Activated T-helper 1 cell treated with anti-CD3 and anti-CD28 coated beads, Interleukin-12 subunit alpha, Interleukin-12 subunit beta, Interleukin-2, Interleukin-4 antibody, amounts not matched to agents 30 ng/mL and 10 ng/mL and 1 ng/mL, durations not matched to agents 14 hours and 24 hours and 36 hours (primary cell): ENCODE measurements around the gene BIRC7. TPM values are rescaled to one million over a fixed set of nuclear protein-coding genes. Genes with fewer than 3 reads are reported as not detected.
"Not testable (repeated sequence)": the region's sequence is repeated elsewhere in the genome, so short reads cannot be mapped to it uniquely, and the experiment has no call there.

Source experiments
- DNase-seq: peaks from one replicate; pipeline ENCODE4 v3.0.0; 2021; ENCODE audit warnings: low spot score
- H3K27ac Mint-ChIP-seq: one replicate; pipeline ENCODE4 v1.8.0; 2021; ENCODE audit warnings: mild to moderate bottlenecking, mixed read lengths
- H3K27me3 Mint-ChIP-seq: one replicate; pipeline ENCODE4 v1.8.0; 2022; ENCODE audit warnings: mild to moderate bottlenecking, moderate library complexity, mixed read lengths; ENCODE audit not compliant: insufficient read depth
- H3K36me3 Mint-ChIP-seq: one replicate; pipeline ENCODE4 v1.8.0; 2021; ENCODE audit warnings: low read depth, mixed read lengths
- H3K4me1 Mint-ChIP-seq: one replicate; pipeline ENCODE4 v1.8.0; 2021; ENCODE audit warnings: low read depth, mixed read lengths
- H3K4me3 Mint-ChIP-seq: one replicate; pipeline ENCODE4 v1.8.0; 2021; ENCODE audit warnings: mild to moderate bottlenecking, moderate library complexity, mixed read lengths
- H3K9me3 Mint-ChIP-seq: one replicate; pipeline ENCODE4 v1.8.0; 2021; ENCODE audit warnings: mixed read lengths
- intact Hi-C: fragments of 100-400 bp; cut with micrococcal nuclease; formaldehyde crosslinking; loops from one replicate; pipeline ENCODE4 v1.15.1; 2024
- total RNA-seq: library from RNA; stranded (reverse); gene quantifications from 2 replicates; pipeline ENCODE4 v1.2.3, GENCODE V29; 2022

BIRC7 gene
- total RNA-seq, 1 donor from 2014 or later: not detected

DNA sequence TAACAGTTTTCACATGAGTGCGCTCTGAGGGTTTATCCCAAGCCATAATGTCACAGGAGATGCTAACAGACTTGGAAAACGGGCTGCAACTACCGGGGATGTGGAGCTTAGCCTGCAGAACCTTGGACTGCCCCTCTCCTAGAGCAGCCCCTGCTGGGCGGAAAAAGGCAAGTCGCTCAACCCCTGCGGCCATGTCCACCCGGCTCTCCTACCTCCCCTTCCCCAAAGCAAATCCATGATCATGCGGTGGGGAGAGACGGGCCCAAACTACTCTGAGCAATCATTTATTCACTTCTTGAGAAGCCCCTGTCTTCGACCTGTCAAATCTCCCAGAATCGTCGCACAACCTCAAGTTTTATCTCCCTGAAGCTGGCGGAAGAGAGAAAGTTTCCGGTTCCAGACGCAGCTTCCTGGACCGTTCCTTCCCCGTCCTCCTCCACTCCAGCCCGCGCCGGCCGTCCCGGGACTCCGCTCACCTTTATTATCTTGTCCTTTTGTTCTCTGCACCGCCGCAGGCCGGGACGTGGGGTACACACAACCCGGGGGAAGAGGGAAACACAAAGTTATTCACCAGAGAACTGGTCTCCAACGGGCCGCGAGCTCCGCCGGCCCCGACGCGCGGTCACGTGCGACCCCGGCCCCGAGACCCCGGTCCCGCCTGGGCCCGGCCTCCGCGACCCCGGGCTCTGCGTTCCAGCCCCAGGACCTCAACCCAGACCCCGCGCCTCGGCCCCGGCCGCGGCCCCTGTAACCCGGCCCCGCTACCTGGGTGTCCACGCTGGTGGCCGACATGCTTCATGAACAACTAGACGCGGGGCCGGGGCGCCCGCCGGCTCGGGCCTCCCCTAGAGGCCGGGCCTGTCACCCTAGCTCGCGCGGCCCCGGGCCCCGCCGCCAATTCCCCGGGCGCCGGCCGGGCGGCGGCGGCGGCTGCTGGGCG lies 20.3 kb upstream of the BIRC7 start:
- intact Hi-C loops: loop anchor here (1.0 to 10.0 kb wide), 6 partner anchors 57 to 862 kb away; partner anchors contain the start of genes ARFGAP1, COL20A1, GID8 and GMEB2
- no peak for DNase-seq

DNA sequence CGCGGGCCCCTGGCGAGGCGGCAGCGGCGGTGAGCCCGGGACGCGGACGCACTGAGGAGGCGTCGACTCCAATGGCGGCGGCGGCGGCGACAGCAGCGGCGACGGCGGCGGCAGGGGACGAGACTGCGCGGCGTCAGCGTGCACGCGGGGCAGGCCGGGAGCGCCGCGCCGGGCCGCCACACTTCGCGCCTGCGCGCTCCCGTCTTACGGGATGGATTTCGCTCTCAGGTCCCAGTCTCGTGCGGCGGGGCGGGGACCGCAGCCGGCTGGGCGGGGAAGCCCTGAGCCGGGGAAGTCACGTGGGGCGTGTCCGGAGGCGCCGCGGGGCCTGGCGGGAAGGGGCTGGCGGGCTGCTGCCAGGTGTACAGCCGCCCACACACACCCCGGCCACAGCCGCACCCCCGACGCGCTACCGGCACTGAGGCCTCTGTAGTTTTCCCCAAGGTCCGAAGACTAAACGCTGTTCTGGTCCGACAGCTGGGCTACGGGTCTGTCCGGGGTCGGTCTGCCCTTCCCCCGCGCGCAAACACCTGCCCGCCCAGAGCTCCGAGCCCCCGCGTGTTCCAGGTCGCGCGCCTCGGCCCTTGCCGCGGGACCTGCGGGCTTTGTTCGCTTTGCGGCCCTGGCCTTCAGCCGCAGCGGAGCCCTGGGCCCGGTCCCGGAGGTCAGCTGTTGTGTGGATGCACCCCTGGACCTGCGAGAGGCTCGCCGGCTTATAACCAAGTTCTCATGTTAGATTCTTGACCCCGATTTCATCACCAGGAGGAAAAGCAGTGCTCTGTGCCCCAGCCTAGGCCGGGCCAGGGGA lies 19.5 kb upstream of the BIRC7 start, which contains the start of gene YTHDF1:
Gene YTHDF1 (minus strand): TSS at position 91 of the 808 bp plus-strand sequence. CDS start 239 bp downstream, outside the sequence.
- H3K36me3 Mint-ChIP-seq: peaks cover 30% of the 10 kb centered on the region
- peak; percentile 97 for DNase-seq
- H3K4me3 Mint-ChIP-seq: peak within 1 kb of the TSS; percentile 98
- H3K9me3 Mint-ChIP-seq: no peaks in the 10 kb centered on the region
- H3K27ac Mint-ChIP-seq: peak within 1 kb of the TSS; percentile 89
- no peaks in the 10 kb centered on the region for H3K27me3 Mint-ChIP-seq
- intact Hi-C loops: loop anchor here (1.0 to 10.0 kb wide), 6 partner anchors 56 to 861 kb away; partner anchors contain the start of genes ARFGAP1, COL20A1, GID8 and GMEB2
- H3K4me1 Mint-ChIP-seq: peaks cover 47% of the 10 kb centered on the region

More for the DNA sequence above, 20.3 kb upstream of the BIRC7 start:
- Mint-ChIP-seq H3K36me3 (peaks cover 35% of the 10 kb centered on the region), H3K27ac (peak overlapping the region; percentile 89), H3K4me3 (peak overlapping the region; percentile 98), H3K9me3 (no peaks in the 10 kb centered on the region), H3K27me3 (no peaks in the 10 kb centered on the region), H3K4me1 (peaks cover 52% of the 10 kb centered on the region)

DNA sequence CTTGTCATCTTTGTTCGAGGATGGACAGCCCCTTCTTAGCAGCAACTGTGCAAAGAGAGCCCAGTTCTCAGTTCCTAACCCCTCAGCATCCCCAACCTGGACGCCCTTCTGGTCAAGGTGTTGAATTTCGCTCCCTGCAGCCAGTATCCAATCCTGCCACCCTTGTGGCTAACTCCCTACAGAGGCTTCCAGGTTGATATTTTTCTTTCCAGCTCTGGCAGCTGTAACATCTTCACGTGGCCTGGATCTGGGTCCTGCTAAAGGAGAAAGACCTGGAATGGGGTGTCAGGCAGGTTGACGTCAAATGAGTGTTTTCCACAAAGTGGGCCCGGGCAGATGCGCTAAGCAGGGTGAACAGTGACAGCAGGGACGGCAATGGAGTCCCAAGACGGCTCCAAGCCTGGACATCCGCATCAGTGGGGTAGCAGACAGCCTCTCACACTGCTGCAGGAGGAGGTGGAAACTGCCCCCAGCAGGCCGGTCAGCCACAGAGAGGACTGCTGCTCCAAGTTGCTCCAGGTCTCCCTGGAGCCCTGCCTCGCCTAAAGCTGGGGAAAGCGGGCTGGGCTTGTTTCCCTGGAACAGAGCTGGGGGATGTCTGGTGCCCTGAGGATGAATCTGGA lies 18.7 kb upstream of the BIRC7 start:
- no peak for DNase-seq
- intact Hi-C loops: loop anchor here (1.0 to 10.0 kb wide), 6 partner anchors 55 to 860 kb away; partner anchors contain the start of genes ARFGAP1, COL20A1, GID8 and GMEB2
- Mint-ChIP-seq H3K9me3 (no peaks in the 10 kb centered on the region), H3K4me1 (peaks cover 41% of the 10 kb centered on the region), H3K27me3 (no peaks in the 10 kb centered on the region), H3K4me3 (peak overlapping the region; percentile 76), H3K27ac (peak overlapping the region; percentile 87), H3K36me3 (peaks cover 29% of the 10 kb centered on the region)

DNA sequence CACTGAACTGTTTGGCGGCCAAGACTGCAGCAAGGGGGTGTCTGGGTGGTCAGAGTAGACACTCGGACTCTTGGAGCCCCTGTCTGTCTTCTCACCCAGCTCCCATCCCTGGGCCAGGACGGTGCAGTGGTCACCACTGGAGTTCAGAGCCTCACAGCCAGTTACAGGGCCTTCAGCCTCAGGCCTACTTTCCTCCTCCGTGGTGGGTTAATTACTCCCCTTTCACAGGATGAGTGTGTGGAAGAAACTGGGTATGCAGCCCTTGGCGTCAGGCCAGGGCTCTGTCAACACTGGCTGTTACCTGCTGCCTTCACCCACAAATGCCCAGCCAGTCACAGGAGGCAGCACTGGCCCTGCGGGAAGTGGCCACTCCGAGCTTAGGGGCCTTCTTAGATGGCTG lies 18.0 kb upstream of the BIRC7 start:
- H3K9me3 Mint-ChIP-seq: no peaks in the 10 kb centered on the region
- H3K27me3 Mint-ChIP-seq: no peaks in the 10 kb centered on the region
- H3K27ac Mint-ChIP-seq: peak overlapping the region; percentile 7
- peaks cover 22% of the 10 kb centered on the region for H3K36me3 Mint-ChIP-seq
- DNase-seq: no peak
- peaks cover 33% of the 10 kb centered on the region for H3K4me1 Mint-ChIP-seq
- no peak overlapping the region for H3K4me3 Mint-ChIP-seq
- intact Hi-C loops: loop anchor here (2.0 to 10.0 kb wide), 5 partner anchors 75 to 860 kb away; partner anchors contain the start of genes COL20A1, GID8, GMEB2 and RGS19

DNA sequence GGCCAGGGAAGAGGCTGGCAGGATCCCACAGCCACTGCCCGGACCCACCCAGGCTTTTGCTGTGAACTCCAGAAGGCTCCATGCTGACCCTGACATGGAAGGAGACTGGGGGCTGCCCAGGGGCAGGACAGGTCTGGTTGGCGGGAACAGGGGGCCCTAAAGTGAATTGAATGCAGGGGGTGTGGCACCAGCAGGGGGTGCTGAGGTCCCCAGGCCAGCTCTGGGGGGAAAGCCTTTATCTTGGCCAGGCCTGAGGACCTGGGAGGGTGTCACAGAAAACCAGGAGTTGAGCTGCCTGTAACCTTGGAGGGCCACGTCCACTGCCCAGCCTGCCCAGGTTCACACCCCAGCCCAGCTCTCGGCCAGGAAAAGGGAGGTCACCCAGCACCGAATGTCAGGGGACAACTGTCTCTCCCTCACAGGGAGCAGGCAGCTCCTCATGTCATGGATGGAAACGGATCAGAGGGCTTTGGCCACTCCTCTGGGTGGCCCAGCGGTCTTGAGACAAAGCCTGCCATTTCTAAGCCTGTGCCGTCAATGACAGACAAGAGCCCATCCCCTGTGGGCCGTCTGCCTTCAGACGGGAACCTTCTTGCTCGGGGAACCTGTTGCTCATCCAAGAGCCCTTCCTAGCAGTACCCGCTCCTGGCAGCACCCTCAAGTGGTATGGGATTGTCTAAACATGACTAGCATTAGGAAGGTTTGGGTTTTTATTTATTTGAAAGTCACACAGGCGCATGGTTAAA lies 16.8 kb upstream of the BIRC7 start:
- peaks cover 14% of the 10 kb centered on the region for H3K36me3 Mint-ChIP-seq
- peaks cover 2% of the 10 kb centered on the region for H3K27me3 Mint-ChIP-seq
- no peaks in the 10 kb centered on the region for H3K9me3 Mint-ChIP-seq
- peaks cover 22% of the 10 kb centered on the region for H3K4me1 Mint-ChIP-seq
- no peak for DNase-seq
- intact Hi-C loops: loop anchor here (5.0 to 10.0 kb wide), 4 partner anchors 73 to 858 kb away; partner anchors contain the start of genes COL20A1, GID8, RGS19 and TCEA2
- H3K4me3 Mint-ChIP-seq: no peak overlapping the region
- H3K27ac Mint-ChIP-seq: no peak overlapping the region

DNA sequence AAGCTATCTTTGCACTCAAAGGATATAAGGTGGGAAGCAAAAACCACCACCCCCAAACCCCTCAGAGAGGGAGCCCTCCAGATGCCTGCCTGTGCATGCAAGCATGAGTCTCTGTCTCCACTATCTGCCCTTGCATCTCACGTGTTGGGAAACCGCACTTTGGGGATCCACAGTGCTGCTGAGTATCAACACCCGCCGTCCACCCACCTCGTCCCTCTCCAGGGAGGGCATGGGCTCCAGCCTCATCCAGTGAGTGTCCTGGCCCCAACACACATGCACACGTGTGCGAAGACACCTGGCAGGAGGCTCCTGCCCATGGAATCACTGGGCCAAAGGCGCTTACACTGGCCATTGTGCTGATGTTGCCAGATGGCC lies 16.3 kb upstream of the BIRC7 start:
- peaks cover 8% of the 10 kb centered on the region for H3K36me3 Mint-ChIP-seq
- no peak overlapping the region for H3K27ac Mint-ChIP-seq
- no peak for DNase-seq
- peaks cover 2% of the 10 kb centered on the region for H3K27me3 Mint-ChIP-seq
- H3K4me3 Mint-ChIP-seq: no peak overlapping the region
- no peaks in the 10 kb centered on the region for H3K9me3 Mint-ChIP-seq
- intact Hi-C loops: loop anchor here (5.0 to 10.0 kb wide), 4 partner anchors 73 to 858 kb away; partner anchors contain the start of genes COL20A1, GID8, RGS19 and TCEA2
- peaks cover 16% of the 10 kb centered on the region for H3K4me1 Mint-ChIP-seq

DNA sequence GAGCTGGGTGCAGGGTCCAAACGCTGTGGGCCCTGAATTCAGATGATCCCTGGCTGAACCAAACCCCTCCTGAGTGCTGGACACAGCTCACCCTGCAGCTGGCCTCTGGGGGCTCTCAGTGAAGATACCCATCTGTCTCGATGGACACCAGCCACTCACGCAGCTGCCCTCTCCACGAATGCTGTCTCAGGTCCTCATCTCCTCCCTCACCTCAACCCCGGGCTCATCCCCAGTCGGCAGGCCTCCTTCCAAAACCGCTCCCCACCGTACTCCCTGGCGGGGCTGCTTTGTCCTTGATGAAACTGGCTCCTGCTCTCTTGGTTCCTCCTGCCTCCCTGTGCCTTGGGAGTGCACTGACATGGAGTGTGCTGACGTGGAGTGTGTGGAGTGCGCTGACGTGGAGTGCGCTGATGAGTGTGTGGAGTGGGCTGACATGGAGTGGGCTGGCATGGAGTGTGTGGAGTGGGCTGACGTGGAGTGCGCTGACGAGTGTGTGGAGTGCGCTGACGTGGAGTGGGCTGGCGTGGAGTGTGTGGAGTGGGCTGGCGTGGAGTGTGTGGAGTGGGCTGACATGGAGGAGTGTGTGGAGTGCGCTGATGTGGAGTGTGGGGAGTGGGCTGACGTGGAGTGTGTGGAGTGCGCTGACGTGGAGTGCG lies 15.7 kb upstream of the BIRC7 start:
- Mint-ChIP-seq H3K4me1 (peaks cover 11% of the 10 kb centered on the region), H3K4me3 (no peak overlapping the region), H3K27me3 (peaks cover 2% of the 10 kb centered on the region), H3K27ac (no peak overlapping the region), H3K9me3 (no peaks in the 10 kb centered on the region), H3K36me3 (peaks cover 3% of the 10 kb centered on the region)
- intact Hi-C loops: loop anchor here (5.0 to 10.0 kb wide), 4 partner anchors 72 to 857 kb away; partner anchors contain the start of genes COL20A1, GID8, RGS19 and TCEA2
- DNase-seq: no peak

DNA sequence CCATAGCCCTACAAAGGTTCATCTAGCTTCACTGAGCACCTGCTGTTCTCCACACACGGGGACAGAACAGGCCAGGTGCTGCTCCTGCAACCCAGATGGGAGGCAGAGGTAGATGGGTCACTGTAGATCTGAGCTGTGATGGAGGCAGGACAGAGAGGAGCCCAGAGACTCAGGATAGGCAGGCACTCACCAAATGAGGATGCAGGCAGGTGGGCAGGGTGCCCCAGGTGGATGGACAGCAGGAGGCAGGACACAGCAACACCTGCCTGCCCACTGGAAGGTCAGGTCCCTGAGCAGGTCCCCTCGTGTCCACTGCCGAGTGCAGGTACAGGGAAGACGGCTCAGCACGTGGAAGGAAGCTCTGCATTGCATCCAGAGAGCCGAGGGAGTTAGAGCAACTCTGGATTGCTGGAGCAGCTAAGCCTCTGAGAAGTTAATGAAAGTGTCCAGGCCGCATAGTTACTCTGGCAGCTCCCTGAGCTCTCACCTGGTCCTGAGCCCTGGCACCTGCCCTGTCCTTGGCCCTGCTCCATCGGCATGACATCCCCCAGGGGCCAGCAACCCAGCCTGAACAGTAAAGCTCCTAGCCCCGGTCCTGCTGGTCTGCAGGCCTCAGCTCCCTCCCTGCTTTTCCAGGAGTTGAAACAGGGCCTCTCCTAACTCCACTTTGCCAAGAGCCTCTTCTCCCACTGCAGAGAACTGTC lies 14.9 kb upstream of the BIRC7 start:
- no peak for DNase-seq
- Mint-ChIP-seq H3K4me3 (no peak overlapping the region), H3K36me3 (no peaks in the 10 kb centered on the region), H3K9me3 (no peaks in the 10 kb centered on the region), H3K4me1 (peaks cover 6% of the 10 kb centered on the region), H3K27ac (no peak overlapping the region), H3K27me3 (peaks cover 4% of the 10 kb centered on the region)
- intact Hi-C loops: no loop called here

DNA sequence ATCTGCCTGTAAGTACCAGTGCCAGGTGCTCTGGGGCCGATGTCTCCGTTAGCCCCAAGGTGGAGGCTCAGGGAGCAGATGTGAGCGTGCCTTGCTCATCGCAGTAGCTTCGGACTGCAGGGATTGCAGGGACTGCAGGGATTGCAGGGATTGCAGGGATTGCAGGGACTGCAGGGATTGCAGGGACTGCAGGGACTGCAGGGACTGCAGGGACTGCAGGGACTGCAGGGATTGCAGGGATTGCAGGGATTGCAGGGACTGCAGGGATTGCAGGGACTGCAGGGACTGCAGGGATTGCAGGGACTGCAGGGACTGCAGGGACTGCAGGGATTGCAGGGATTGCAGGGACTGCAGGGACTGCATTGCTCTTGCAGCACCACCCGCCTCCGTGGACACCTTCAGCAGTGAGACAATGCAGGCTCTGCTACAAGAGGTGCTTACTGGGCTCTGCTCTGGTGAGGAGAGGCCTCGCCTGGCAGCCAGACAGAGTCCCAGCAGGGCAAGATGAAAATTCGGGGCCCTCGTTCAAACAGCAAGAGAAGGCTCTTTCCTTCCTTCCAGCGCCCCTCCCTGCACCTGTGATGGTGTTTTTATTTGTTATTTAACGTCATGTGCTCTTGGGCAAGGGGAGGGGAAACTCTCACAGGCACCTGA lies 14.2 kb upstream of the BIRC7 start:
- H3K27me3 Mint-ChIP-seq, H3K36me3 Mint-ChIP-seq, H3K9me3 Mint-ChIP-seq, H3K4me1 Mint-ChIP-seq, H3K27ac Mint-ChIP-seq, H3K4me3 Mint-ChIP-seq, intact Hi-C loops, DNase-seq: not testable (repeated sequence)

DNA sequence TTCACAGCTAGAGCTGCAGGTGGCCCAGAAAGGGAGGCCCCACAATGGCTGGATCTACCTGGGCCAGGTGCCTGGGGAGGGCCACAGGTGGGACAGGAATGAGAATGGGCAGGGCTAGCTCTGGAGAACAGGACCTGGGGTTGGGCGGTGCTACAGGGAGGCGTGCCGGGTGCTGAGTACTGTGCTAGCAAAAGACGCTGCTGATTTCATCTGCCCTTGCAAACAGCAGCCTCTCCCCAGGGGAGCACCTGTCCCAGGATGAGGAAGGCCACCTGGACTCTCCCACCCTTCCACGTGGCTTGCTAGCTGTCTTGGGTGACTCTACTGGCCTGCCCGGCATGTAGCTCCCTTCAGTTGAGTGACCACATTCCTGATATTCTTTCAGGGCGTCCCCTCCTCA lies 13.2 kb upstream of the BIRC7 start:
- H3K36me3 Mint-ChIP-seq: no peaks in the 10 kb centered on the region
- no peak overlapping the region for H3K27ac Mint-ChIP-seq
- DNase-seq: no peak
- H3K4me3 Mint-ChIP-seq: no peak overlapping the region
- H3K9me3 Mint-ChIP-seq: no peaks in the 10 kb centered on the region
- intact Hi-C loops: no loop called here
- H3K4me1 Mint-ChIP-seq: no peaks in the 10 kb centered on the region
- H3K27me3 Mint-ChIP-seq: peaks cover 4% of the 10 kb centered on the region
